Measurements from ENCODE around the gene SPG7.

The SPG7 gene

DNA sequence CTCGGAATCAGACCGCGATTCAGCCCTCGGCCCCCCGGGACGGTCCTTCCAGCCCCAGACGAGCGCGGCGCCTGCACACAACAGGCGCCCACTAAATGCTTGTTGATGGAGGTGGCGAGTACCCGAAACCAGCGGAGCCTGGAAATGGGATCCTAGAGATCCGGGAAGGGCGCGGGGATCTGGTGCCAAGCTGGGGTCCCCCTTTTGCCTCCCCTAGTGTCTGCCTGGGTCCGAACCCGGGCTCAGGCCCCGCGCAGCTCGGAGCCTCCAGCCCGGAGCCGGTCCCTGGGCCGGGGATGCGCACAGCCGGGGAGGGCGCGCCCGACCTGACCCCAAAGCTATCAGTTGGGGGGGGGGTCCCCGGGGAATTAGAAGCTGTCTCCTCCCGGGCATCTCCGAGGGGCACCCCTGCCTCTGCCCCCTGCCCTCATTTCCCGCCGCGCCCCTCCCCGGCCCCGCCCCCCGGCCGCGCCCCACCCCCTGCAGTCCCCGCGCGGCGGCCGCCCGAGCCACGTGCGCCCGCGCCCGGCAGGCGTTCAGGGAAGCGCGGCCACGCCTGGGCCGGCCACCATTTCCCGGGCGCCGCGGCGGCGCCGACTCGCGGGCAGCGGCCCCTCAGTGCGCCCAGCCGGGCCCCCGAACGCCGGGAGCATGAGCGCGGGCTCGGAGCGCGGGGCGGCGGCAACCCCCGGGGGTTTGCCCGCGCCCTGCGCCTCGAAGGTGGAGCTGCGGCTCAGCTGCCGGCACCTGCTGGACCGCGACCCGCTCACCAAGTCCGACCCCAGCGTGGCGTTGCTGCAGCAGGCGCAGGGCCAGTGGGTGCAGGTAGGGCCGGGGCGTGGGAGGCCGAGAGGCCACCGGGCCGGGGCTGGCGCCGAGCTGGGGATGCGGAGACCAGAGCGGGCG lies 67.3 kb downstream of the SPG7 start, which contains the start of gene CPNE7:
TSS of gene CPNE7 (plus strand) at position 512 of the 906 bp plus-strand sequence. CDS start at position 652, 140 bp downstream.
- no peaks in the 10 kb centered on the region for H3K4me1 ChIP-seq (ENCODE audit: control insufficient read depth, insufficient read depth, low read length)
- H3K4me3 ChIP-seq (ENCODE audit: low read depth, low read length): no peak within 1 kb of the TSS
- H3K36me3 ChIP-seq (ENCODE audit: control insufficient read depth in 2 of 2, insufficient read depth in 1 of 2, low read length in 2 of 2): no peaks in the 10 kb centered on the region
- ChIA-PET POLR2A (no interaction called here), CTCF (interaction anchor here (0.9 kb wide), 1 partner anchor 10 kb away, joined by 4 read pairs; no protein-coding TSS in a partner anchor)
- no peak for TF ChIP-seq ZNF629 (tag by site-specific recombination; IDR thresholded peaks at IDR 0.05)
- TF ChIP-seq ZNF10 (tag by site-specific recombination; IDR thresholded peaks at IDR 0.05): 0 out of 2 replicates have a peak, but pooled peaks have one; percentile 16
- TF ChIP-seq ZNF223 (tag by site-specific recombination; IDR thresholded peaks at IDR 0.05): no peak
- no peak for TF ChIP-seq ZNF792 (tag by site-specific recombination; IDR thresholded peaks at IDR 0.05)
- no peak for TF ChIP-seq ZNF585B (tag by site-specific recombination; IDR thresholded peaks at IDR 0.05)
- H3K27ac ChIP-seq (ENCODE audit: extremely low read depth, low read depth, low read length): peak within 1 kb of the TSS; percentile 56; the same call in 1 of the 2 replicates
- H3K9me3 ChIP-seq (ENCODE audit: control insufficient read depth, insufficient read depth, low read depth, low read length): no peaks in the 10 kb centered on the region

DNA sequence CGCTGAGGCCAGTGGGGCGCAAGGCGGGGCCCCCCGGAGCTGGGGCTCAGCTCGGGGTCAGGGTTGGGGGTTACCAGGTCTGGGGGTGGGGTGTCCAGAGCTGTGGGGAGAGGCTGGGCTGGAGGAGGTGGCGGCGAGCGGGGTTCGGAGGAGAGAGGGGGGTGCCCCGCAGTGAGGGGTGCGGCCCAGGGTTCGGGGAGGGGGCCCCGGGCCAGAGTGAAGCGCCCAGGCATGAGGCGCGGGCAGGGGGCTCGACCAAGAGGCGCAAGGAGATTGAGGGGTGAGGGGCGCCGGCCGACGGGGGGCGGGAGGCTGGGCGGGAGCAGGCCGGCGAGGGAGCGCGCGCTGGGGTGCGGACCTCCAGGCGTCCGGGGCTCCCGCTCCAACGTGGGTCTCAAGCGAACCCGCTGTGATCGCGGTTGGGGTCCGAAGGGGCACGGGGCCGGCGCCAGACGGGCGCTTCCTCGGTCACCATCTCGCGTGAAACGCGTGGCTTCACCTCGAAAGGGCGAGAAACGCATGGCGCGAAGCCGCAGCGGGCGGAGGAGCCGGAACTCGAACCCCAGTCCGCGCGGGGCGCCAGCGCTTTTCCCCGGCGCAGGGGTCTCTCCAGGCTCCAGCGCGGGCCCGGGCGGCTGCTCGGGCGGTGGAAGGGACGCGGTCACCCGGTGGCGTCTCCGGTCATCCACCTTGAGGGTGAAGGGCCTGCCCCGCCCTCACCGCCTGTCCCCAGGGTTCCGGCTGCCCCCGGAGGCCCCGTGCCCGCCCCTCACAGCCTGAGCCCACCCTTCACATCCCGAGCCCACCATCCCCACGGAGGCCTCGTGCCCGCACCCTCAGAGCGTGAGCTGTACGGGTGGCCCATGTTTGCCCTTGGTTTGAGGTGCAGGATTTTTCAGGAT lies 68.2 kb downstream of the SPG7 start:
- Histone ChIP-seq H3K4me3 (ENCODE audit: low read depth, low read length) (no peak overlapping the region), H3K4me1 (ENCODE audit: control insufficient read depth, insufficient read depth, low read length) (no peaks in the 10 kb centered on the region), H3K9me3 (ENCODE audit: control insufficient read depth, insufficient read depth, low read depth, low read length) (no peaks in the 10 kb centered on the region), H3K27ac (ENCODE audit: extremely low read depth, low read depth, low read length) (no peak overlapping the region; the same call in 1 of the 2 replicates), H3K36me3 (ENCODE audit: control insufficient read depth in 2 of 2, insufficient read depth in 1 of 2, low read length in 2 of 2) (no peaks in the 10 kb centered on the region)
- POLR2A ChIA-PET: interaction anchor here (0.7 kb wide), 1 partner anchor 11 kb away, joined by 5 read pairs; no protein-coding TSS in a partner anchor
- CTCF ChIA-PET: interaction anchor here (0.9 kb wide), 1 partner anchor 11 kb away, joined by 4 read pairs; no protein-coding TSS in a partner anchor
- TF ChIP-seq ZNF677 (tag by site-specific recombination; IDR thresholded peaks at IDR 0.05): no peak
- TF ChIP-seq ZNF133 (tag by site-specific recombination; IDR thresholded peaks at IDR 0.05): no peak
- no peak for TF ChIP-seq ZSCAN23 (tag by site-specific recombination; IDR thresholded peaks at IDR 0.05)
- no peak for TF ChIP-seq KLF7 (tag by site-specific recombination; IDR thresholded peaks at IDR 0.05; ENCODE audit: borderline replicate concordance)
- TF ChIP-seq, protein P1, sequence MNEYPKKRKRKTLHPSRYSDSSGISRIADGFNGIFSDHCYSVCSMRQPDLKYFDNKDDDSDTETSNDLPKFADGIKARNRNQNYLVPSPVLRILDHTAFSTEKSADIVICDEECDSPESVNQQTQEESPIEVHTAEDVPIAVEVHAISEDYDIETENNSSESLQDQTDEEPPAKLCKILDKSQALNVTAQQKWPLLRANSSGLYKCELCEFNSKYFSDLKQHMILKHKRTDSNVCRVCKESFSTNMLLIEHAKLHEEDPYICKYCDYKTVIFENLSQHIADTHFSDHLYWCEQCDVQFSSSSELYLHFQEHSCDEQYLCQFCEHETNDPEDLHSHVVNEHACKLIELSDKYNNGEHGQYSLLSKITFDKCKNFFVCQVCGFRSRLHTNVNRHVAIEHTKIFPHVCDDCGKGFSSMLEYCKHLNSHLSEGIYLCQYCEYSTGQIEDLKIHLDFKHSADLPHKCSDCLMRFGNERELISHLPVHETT (tag by site-specific recombination; IDR thresholded peaks at IDR 0.05): no peak
- TF ChIP-seq ZFP41 (tag by site-specific recombination; IDR thresholded peaks at IDR 0.05; ENCODE audit: borderline replicate concordance): no peak
- no peak for TF ChIP-seq ZSCAN30 (tag by site-specific recombination; IDR thresholded peaks at IDR 0.05)
- TF ChIP-seq ZNF707 (tag by site-specific recombination; IDR thresholded peaks at IDR 0.05): no peak
- no peak for TF ChIP-seq ZNF585B (tag by site-specific recombination; IDR thresholded peaks at IDR 0.05)
- TF ChIP-seq, protein P2, sequence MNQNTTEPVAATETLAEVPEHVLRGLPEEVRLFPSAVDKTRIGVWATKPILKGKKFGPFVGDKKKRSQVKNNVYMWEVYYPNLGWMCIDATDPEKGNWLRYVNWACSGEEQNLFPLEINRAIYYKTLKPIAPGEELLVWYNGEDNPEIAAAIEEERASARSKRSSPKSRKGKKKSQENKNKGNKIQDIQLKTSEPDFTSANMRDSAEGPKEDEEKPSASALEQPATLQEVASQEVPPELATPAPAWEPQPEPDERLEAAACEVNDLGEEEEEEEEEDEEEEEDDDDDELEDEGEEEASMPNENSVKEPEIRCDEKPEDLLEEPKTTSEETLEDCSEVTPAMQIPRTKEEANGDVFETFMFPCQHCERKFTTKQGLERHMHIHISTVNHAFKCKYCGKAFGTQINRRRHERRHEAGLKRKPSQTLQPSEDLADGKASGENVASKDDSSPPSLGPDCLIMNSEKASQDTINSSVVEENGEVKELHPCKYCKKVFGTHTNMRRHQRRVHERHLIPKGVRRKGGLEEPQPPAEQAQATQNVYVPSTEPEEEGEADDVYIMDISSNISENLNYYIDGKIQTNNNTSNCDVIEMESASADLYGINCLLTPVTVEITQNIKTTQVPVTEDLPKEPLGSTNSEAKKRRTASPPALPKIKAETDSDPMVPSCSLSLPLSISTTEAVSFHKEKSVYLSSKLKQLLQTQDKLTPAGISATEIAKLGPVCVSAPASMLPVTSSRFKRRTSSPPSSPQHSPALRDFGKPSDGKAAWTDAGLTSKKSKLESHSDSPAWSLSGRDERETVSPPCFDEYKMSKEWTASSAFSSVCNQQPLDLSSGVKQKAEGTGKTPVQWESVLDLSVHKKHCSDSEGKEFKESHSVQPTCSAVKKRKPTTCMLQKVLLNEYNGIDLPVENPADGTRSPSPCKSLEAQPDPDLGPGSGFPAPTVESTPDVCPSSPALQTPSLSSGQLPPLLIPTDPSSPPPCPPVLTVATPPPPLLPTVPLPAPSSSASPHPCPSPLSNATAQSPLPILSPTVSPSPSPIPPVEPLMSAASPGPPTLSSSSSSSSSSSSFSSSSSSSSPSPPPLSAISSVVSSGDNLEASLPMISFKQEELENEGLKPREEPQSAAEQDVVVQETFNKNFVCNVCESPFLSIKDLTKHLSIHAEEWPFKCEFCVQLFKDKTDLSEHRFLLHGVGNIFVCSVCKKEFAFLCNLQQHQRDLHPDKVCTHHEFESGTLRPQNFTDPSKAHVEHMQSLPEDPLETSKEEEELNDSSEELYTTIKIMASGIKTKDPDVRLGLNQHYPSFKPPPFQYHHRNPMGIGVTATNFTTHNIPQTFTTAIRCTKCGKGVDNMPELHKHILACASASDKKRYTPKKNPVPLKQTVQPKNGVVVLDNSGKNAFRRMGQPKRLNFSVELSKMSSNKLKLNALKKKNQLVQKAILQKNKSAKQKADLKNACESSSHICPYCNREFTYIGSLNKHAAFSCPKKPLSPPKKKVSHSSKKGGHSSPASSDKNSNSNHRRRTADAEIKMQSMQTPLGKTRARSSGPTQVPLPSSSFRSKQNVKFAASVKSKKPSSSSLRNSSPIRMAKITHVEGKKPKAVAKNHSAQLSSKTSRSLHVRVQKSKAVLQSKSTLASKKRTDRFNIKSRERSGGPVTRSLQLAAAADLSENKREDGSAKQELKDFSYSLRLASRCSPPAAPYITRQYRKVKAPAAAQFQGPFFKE (tag by site-specific recombination; IDR thresholded peaks at IDR 0.05; ENCODE audit: borderline replicate concordance): no peak
- no peak for TF ChIP-seq ZNF146 (tag by site-specific recombination; IDR thresholded peaks at IDR 0.05)
- TF ChIP-seq, protein P3, sequence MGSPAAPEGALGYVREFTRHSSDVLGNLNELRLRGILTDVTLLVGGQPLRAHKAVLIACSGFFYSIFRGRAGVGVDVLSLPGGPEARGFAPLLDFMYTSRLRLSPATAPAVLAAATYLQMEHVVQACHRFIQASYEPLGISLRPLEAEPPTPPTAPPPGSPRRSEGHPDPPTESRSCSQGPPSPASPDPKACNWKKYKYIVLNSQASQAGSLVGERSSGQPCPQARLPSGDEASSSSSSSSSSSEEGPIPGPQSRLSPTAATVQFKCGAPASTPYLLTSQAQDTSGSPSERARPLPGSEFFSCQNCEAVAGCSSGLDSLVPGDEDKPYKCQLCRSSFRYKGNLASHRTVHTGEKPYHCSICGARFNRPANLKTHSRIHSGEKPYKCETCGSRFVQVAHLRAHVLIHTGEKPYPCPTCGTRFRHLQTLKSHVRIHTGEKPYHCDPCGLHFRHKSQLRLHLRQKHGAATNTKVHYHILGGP (tag by site-specific recombination; IDR thresholded peaks at IDR 0.05): no peak
- TF ChIP-seq ZFP69B (tag by site-specific recombination; IDR thresholded peaks at IDR 0.05): no peak
- TF ChIP-seq ZNF785 (tag by site-specific recombination; IDR thresholded peaks at IDR 0.05): no peak
- TF ChIP-seq, protein P4, sequence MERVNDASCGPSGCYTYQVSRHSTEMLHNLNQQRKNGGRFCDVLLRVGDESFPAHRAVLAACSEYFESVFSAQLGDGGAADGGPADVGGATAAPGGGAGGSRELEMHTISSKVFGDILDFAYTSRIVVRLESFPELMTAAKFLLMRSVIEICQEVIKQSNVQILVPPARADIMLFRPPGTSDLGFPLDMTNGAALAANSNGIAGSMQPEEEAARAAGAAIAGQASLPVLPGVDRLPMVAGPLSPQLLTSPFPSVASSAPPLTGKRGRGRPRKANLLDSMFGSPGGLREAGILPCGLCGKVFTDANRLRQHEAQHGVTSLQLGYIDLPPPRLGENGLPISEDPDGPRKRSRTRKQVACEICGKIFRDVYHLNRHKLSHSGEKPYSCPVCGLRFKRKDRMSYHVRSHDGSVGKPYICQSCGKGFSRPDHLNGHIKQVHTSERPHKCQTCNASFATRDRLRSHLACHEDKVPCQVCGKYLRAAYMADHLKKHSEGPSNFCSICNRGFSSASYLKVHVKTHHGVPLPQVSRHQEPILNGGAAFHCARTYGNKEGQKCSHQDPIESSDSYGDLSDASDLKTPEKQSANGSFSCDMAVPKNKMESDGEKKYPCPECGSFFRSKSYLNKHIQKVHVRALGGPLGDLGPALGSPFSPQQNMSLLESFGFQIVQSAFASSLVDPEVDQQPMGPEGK (tag by site-specific recombination; IDR thresholded peaks at IDR 0.05): no peak
- no peak for TF ChIP-seq SP3 (tag by site-specific recombination; IDR thresholded peaks at IDR 0.05)
- no peak for TF ChIP-seq ZNF571 (tag by site-specific recombination; IDR thresholded peaks at IDR 0.05)

All from HEK293 (cell line).